ENCODE results near the gene MS4A18. TPM values are rescaled to one million over a fixed set of nuclear protein-coding genes. Genes with fewer than 3 reads are reported as not detected.

Gene MS4A18
- total RNA-seq, 1 experiment from 2014 or later, result not detected

GRCh38 chr11:60777106-60777505, 52.6 kb downstream of the MS4A18 start:
- Histone ChIP-seq H4K20me1 (ENCODE audit: insufficient read depth) (no peaks in the 10 kb centered on the region), H3K9me2 (ENCODE audit: insufficient read depth) (no peaks in the 10 kb centered on the region), H2AFZ (ENCODE audit: low read depth, low read length, poor library complexity, severe bottlenecking) (no peak overlapping the region), H3K9ac (ENCODE audit: low read length) (no peak overlapping the region), H3K4me1 (ENCODE audit: control insufficient read depth in 1 of 2, insufficient read depth in 2 of 2, low read length in 2 of 2) (peaks cover 0 to 19% of the 10 kb centered on the region in 2 experiments; a peak in 3 of 4 replicates), H3K27me3 (ENCODE audit: insufficient read depth, low read length) (no peaks in the 10 kb centered on the region), H3K4me3 (replicated peaks in 1 of 2; ENCODE audit: low read depth in 1 of 2, low read length in 2 of 2) (no peak overlapping the region), H3K36me3 (ENCODE audit: control insufficient read depth in 1 of 2, insufficient read depth in 2 of 2, low read length in 2 of 2) (no peaks in the 10 kb centered on the region), H3K79me2 (ENCODE audit: insufficient read depth, low read length) (no peaks in the 10 kb centered on the region), H3K9me3 (ENCODE audit: control insufficient read depth in 1 of 2, insufficient read depth in 1 of 2, low read depth in 1 of 2, low read length in 2 of 2) (no peaks in the 10 kb centered on the region), H3K4me2 (ENCODE audit: low read length) (no peak overlapping the region), H3K27ac (ENCODE audit: low read depth, low read length) (no peak overlapping the region)
- RAD21 ChIA-PET (ENCODE audit: low non-redundant PET in 1 of 2, low total read pairs in 2 of 2, uncharacterized antibody in 2 of 2, unreplicated experiment in 2 of 2), result no interaction called here
- ATAC-seq (no peak), DNase-seq (ENCODE audit: low read depth, low spot score) (no peak)
- BruUV-seq (replicated peaks), result no TSS peak
- POLR2A ChIA-PET, result interaction anchor here (0.8 kb wide), 1 partner anchor 9 kb away, joined by 3 read pairs; no protein-coding TSS in a partner anchor
- CTCF ChIA-PET, result interaction anchor here (1.5 to 2.2 kb wide), 4 partner anchors 14 to 415 kb away, joined by 3 to 9 read pairs (median 6); partner anchors contain the start of gene MS4A15
- TF ChIP-seq EGR1 (IDR thresholded peaks at IDR 0.05; ENCODE audit: low read depth) (no peak), YY1 (IDR thresholded peaks at IDR 0.05; ENCODE audit: extremely low read depth, insufficient replicate concordance, low read depth, low read length) (no peak), REST (IDR thresholded peaks at IDR 0.05; ENCODE audit: low read depth) (no peak), CBX3 (IDR thresholded peaks at IDR 0.05; ENCODE audit: low read depth) (no peak), POLR2AphosphoS5 (IDR thresholded peaks at IDR 0.05; ENCODE audit: low read depth, low read length) (no peak), CTCF (IDR thresholded peaks at IDR 0.05 in 2 of 3, conservative IDR thresholded peaks at IDR 0.05 in 1 of 3; ENCODE audit: borderline replicate concordance in 1 of 3, insufficient read depth in 1 of 3, low read depth in 2 of 3, low read length in 2 of 3) (no peak), CEBPB (IDR thresholded peaks at IDR 0.05; ENCODE audit: low read depth) (no peak), EZH2 (IDR thresholded peaks at IDR 0.05) (no peak)
- intact Hi-C loops (cut with micrococcal nuclease), result loop anchor here (10.0 kb wide), 1 partner anchor 608 kb away; no protein-coding TSS in a partner anchor

Data from HCT116 (cell line).